SK-N-SH (cell line): ENCODE measurements around the gene PHYH.

ENCODE experiments used
- EP300 ChIP-seq, 2 experiments: IDR thresholded peaks; 2 replicates each; pipeline versions ENCODE4 v1.4.0 to v1.6.1; 2012; ENCODE audit warnings: borderline replicate concordance in 1 of 2, low read depth in 1 of 2, low read length in 1 of 2
- FOSL2 ChIP-seq: IDR thresholded peaks from 2 replicates; pipeline ENCODE4 v1.4.0; 2012; ENCODE audit warnings: low read depth, mild to moderate bottlenecking, moderate library complexity, borderline replicate concordance
- MEF2A ChIP-seq: IDR thresholded peaks from 2 replicates; pipeline ENCODE4 v1.4.0; 2012; ENCODE audit warnings: low read depth, borderline replicate concordance
- NFIC ChIP-seq: IDR thresholded peaks from 2 replicates; pipeline ENCODE4 v1.4.0; 2012; ENCODE audit warnings: borderline replicate concordance
- POLR2AphosphoS5 ChIP-seq: IDR thresholded peaks from 2 replicates; pipeline ENCODE4 v1.6.1; 2012; ENCODE audit warnings: low read depth, low read length
- SMC3 ChIP-seq: IDR thresholded peaks from 2 replicates; pipeline ENCODE4 v1.6.1; 2012; ENCODE audit warnings: low read depth, low read length, improper control_type of control experiment
- TAF1 ChIP-seq: IDR thresholded peaks from 2 replicates; pipeline ENCODE4 v1.6.1; 2012; ENCODE audit warnings: low read depth, mild to moderate bottlenecking, low read length, moderate library complexity, borderline replicate concordance
- TCF12 ChIP-seq: IDR thresholded peaks from 2 replicates; pipeline ENCODE4 v1.4.0; 2012
- TF ChIP-seq, protein P1 (sequence below): fragments of 200-600 bp; sonication (generic); IDR thresholded peaks from 2 replicates; pipeline ENCODE4 v1.6.1; 2017; ENCODE audit warnings: antibody characterized with exemption, mild to moderate bottlenecking, moderate library complexity
- TF ChIP-seq, protein P2 (sequence below): IDR thresholded peaks from 2 replicates; pipeline ENCODE4 v1.4.0; 2012; ENCODE audit warnings: low read depth
- TF ChIP-seq, protein P3 (sequence below): IDR thresholded peaks from 2 replicates; pipeline ENCODE4 v1.6.1; 2012; ENCODE audit warnings: mild to moderate bottlenecking, low read depth, low read length, moderate library complexity
- TF ChIP-seq, protein P4 (sequence below): IDR thresholded peaks from 2 replicates; pipeline ENCODE4 v1.4.0; 2012; ENCODE audit warnings: low read depth, borderline replicate concordance
- TF ChIP-seq, protein P5 (sequence below): IDR thresholded peaks from 2 replicates; pipeline ENCODE4; 2012

DNA sequence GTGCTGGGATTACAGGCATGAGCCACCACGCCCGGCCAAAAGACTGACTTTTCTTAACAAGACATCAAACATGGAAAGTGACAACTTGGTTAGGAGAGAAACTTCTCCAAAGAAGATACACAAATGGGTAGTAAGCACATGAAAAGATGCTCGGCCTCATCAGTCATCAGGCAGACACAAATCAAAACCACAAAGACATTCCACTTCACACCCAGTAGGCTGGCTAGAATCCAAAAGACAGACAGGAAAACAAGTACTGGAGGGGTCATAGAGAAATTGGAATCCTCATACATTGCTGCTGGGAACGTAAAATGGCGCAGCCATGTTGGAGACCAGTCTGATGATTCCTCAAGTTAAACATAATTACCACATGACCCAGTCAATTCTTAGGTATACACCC is 31.8 kb upstream of the PHYH start:
- TF ChIP-seq, protein P1, sequence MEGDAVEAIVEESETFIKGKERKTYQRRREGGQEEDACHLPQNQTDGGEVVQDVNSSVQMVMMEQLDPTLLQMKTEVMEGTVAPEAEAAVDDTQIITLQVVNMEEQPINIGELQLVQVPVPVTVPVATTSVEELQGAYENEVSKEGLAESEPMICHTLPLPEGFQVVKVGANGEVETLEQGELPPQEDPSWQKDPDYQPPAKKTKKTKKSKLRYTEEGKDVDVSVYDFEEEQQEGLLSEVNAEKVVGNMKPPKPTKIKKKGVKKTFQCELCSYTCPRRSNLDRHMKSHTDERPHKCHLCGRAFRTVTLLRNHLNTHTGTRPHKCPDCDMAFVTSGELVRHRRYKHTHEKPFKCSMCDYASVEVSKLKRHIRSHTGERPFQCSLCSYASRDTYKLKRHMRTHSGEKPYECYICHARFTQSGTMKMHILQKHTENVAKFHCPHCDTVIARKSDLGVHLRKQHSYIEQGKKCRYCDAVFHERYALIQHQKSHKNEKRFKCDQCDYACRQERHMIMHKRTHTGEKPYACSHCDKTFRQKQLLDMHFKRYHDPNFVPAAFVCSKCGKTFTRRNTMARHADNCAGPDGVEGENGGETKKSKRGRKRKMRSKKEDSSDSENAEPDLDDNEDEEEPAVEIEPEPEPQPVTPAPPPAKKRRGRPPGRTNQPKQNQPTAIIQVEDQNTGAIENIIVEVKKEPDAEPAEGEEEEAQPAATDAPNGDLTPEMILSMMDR, result no peak
- no peak for TF ChIP-seq TCF12
- no peak for TF ChIP-seq EP300 (IDR thresholded peaks at IDR 0.05; ENCODE audit: borderline replicate concordance in 1 of 2, low read depth in 1 of 2, low read length in 1 of 2)
- TF ChIP-seq, protein P2, sequence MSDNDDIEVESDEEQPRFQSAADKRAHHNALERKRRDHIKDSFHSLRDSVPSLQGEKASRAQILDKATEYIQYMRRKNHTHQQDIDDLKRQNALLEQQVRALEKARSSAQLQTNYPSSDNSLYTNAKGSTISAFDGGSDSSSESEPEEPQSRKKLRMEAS, result no peak
- TF ChIP-seq, protein P3, sequence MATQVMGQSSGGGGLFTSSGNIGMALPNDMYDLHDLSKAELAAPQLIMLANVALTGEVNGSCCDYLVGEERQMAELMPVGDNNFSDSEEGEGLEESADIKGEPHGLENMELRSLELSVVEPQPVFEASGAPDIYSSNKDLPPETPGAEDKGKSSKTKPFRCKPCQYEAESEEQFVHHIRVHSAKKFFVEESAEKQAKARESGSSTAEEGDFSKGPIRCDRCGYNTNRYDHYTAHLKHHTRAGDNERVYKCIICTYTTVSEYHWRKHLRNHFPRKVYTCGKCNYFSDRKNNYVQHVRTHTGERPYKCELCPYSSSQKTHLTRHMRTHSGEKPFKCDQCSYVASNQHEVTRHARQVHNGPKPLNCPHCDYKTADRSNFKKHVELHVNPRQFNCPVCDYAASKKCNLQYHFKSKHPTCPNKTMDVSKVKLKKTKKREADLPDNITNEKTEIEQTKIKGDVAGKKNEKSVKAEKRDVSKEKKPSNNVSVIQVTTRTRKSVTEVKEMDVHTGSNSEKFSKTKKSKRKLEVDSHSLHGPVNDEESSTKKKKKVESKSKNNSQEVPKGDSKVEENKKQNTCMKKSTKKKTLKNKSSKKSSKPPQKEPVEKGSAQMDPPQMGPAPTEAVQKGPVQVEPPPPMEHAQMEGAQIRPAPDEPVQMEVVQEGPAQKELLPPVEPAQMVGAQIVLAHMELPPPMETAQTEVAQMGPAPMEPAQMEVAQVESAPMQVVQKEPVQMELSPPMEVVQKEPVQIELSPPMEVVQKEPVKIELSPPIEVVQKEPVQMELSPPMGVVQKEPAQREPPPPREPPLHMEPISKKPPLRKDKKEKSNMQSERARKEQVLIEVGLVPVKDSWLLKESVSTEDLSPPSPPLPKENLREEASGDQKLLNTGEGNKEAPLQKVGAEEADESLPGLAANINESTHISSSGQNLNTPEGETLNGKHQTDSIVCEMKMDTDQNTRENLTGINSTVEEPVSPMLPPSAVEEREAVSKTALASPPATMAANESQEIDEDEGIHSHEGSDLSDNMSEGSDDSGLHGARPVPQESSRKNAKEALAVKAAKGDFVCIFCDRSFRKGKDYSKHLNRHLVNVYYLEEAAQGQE, result no peak
- no peak for TF ChIP-seq NFIC
- TF ChIP-seq, protein P4, sequence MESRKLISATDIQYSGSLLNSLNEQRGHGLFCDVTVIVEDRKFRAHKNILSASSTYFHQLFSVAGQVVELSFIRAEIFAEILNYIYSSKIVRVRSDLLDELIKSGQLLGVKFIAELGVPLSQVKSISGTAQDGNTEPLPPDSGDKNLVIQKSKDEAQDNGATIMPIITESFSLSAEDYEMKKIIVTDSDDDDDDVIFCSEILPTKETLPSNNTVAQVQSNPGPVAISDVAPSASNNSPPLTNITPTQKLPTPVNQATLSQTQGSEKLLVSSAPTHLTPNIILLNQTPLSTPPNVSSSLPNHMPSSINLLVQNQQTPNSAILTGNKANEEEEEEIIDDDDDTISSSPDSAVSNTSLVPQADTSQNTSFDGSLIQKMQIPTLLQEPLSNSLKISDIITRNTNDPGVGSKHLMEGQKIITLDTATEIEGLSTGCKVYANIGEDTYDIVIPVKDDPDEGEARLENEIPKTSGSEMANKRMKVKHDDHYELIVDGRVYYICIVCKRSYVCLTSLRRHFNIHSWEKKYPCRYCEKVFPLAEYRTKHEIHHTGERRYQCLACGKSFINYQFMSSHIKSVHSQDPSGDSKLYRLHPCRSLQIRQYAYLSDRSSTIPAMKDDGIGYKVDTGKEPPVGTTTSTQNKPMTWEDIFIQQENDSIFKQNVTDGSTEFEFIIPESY, result no peak
- no peak for TF ChIP-seq POLR2AphosphoS5
- TF ChIP-seq TAF1, result no peak
- no peak for TF ChIP-seq MEF2A
- TF ChIP-seq, protein P5, sequence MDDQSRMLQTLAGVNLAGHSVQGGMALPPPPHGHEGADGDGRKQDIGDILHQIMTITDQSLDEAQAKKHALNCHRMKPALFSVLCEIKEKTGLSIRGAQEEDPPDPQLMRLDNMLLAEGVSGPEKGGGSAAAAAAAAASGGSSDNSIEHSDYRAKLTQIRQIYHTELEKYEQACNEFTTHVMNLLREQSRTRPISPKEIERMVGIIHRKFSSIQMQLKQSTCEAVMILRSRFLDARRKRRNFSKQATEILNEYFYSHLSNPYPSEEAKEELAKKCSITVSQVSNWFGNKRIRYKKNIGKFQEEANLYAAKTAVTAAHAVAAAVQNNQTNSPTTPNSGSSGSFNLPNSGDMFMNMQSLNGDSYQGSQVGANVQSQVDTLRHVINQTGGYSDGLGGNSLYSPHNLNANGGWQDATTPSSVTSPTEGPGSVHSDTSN, result no peak
- TF ChIP-seq FOSL2, result no peak
- no peak for TF ChIP-seq SMC3
